Lower leg skin (tissue), 4 donors: ENCODE results near the gene RFXANK. TPM values are rescaled to one million over a fixed set of nuclear protein-coding genes. Genes with fewer than 3 reads are reported as not detected.
"Not testable (repeated sequence)": the region's sequence is repeated elsewhere in the genome, so short reads cannot be mapped to it uniquely, and the experiment has no call there.

Source experiments
- DNase-seq, 2 donors: peaks; one replicate each; pipeline ENCODE4 v3.0.0-alpha.2; 2019; ENCODE audit warnings: low spot score in 2 of 2
- H3K4me3 ChIP-seq: fragments of 200-600 bp; sonication (generic); 2 replicates; pipeline ENCODE4 v1.5.1; 2017; ENCODE audit warnings: mild to moderate bottlenecking, low read depth; ENCODE audit not compliant: poor library complexity, severe bottlenecking
- CTCF ChIP-seq, 3 donors: fragments of 450-650 bp; IDR thresholded peaks; one replicate each; pipeline ENCODE4 v1.5.1; 2016; ENCODE audit warnings: antibody characterized with exemption in 3 of 3, mild to moderate bottlenecking in 3 of 3, moderate library complexity in 2 of 3
- POLR2A ChIP-seq, 2 donors: fragments of 450-650 bp; IDR thresholded peaks; one replicate each; pipeline ENCODE4 v1.6.1; 2016 to 2017; ENCODE audit warnings: antibody characterized with exemption in 2 of 2, mild to moderate bottlenecking in 1 of 2, moderate library complexity in 1 of 2
- WGBS, 2 donors: methylation state at CpG; one replicate each; pipeline ENCODE4 v1.1.5; 2018; 5-methylcytosine and 5-hydroxymethylcytosine counted together
- intact Hi-C: fragments of 100-400 bp; cut with DNase I; formaldehyde crosslinking; loops from one replicate; pipeline ENCODE4 v1.15.0; 2023; ENCODE audit warnings: low total_unique reads
- total RNA-seq, 4 donors: library from RNA; depleted of rRNA; stranded (reverse); fragments of >200 nt; gene quantifications; one replicate each; pipeline ENCODE4 v1.1.0, GENCODE V29; 2016

The RFXANK gene
- total RNA-seq, 4 donors from 2014 or later: 40.1 to 59.0 (median 48.8) TPM

- WGBS, 2 donors: 3% methylated on average over 4 to 8 of the region's 8 CpGs
- no peak overlapping the region for H3K4me3 ChIP-seq
Measured at GRCh38 chr19:19214892-19215291, 22.8 kb downstream of the RFXANK start.

GRCh38 chr19:19215792-19216191, 23.7 kb downstream of the RFXANK start:
- WGBS, 2 donors: 72 to 83% methylated on average over 4 of the region's 4 CpGs
- H3K4me3 ChIP-seq: no peak overlapping the region
- no peak for DNase-seq
- TF ChIP-seq POLR2A (IDR thresholded peaks at IDR 0.05) (no peak), CTCF (IDR thresholded peaks at IDR 0.05) (no peak)
- intact Hi-C loops: no loop called here

More at GRCh38 chr19:19214892-19215291, 22.8 kb downstream of the RFXANK start:
- no peak for TF ChIP-seq POLR2A (IDR thresholded peaks at IDR 0.05)
- no peak for TF ChIP-seq CTCF (IDR thresholded peaks at IDR 0.05)
- intact Hi-C loops: no loop called here
- DNase-seq: no peak

- TF ChIP-seq CTCF (IDR thresholded peaks at IDR 0.05): no peak
- TF ChIP-seq POLR2A (IDR thresholded peaks at IDR 0.05): no peak
- DNase-seq: no peak
- no peak overlapping the region for H3K4me3 ChIP-seq
- intact Hi-C loops: no loop called here
- WGBS, 2 donors: 41 to 60% methylated on average over 4 of the region's 4 CpGs
Measured at GRCh38 chr19:19217099-19217498, 25.0 kb downstream of the RFXANK start.

GRCh38 chr19:19218911-19219310, 26.9 kb downstream of the RFXANK start:
- TF ChIP-seq POLR2A (IDR thresholded peaks at IDR 0.05): no peak
- WGBS, 2 donors: 87 to 88% methylated on average over 21 of the region's 21 CpGs
- DNase-seq: no peak
- no peak overlapping the region for H3K4me3 ChIP-seq
- intact Hi-C loops: no loop called here

- intact Hi-C loops, H3K4me3 ChIP-seq, DNase-seq: not testable (repeated sequence)
- WGBS, 2 donors: 73 to 88% methylated on average over 8 of the region's 8 CpGs
Measured at GRCh38 chr19:19221000-19221399, 28.9 kb downstream of the RFXANK start.

GRCh38 chr19:19223060-19223459, 31.0 kb downstream of the RFXANK start:
- DNase-seq: no peak
- no peak overlapping the region for H3K4me3 ChIP-seq
- TF ChIP-seq CTCF (IDR thresholded peaks at IDR 0.05) (no peak), POLR2A (IDR thresholded peaks at IDR 0.05) (no peak)
- intact Hi-C loops: no loop called here
- WGBS, 2 donors: 85 to 88% methylated on average over 5 of the region's 5 CpGs

GRCh38 chr19:19223636-19224035, 31.6 kb downstream of the RFXANK start:
- no peak overlapping the region for H3K4me3 ChIP-seq
- TF ChIP-seq CTCF (IDR thresholded peaks at IDR 0.05): no peak
- TF ChIP-seq POLR2A (IDR thresholded peaks at IDR 0.05): no peak
- intact Hi-C loops: no loop called here
- WGBS, 2 donors: 77 to 84% methylated on average over 6 of the region's 6 CpGs
- DNase-seq: no peak
